HG03469 (cell line): Measurements from ENCODE around the gene XRCC1.

Source experiments
- ATAC-seq: cut with Tn5 transposase; IDR thresholded peaks from one replicate; pipeline ENCODE4 v1.9.1; 2021; ENCODE audit warnings: mild to moderate bottlenecking, moderate library complexity, moderate number of reproducible peaks; ENCODE audit not compliant: unreplicated experiment

XRCC1 gene

DNA sequence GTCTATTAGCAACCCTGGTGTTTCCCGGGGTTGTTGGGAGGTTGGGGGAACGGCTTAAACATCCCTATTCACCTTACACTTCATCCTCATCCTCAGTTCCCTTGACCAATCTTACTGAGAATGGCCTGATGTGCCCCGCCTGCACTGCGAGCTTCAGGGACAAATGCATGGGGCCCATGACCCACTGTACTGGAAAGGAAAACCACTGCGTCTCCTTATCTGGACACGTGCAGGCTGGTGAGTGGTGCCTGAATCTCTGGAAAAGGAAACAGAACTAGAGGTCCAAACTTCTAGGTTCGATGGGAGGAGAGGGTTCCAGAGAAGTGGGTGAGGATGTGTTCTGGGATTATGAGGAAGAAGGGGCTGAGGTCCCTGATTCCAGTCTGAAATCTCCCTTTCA, 6.1 kb upstream of the XRCC1 start:
- no peak for ATAC-seq

DNA sequence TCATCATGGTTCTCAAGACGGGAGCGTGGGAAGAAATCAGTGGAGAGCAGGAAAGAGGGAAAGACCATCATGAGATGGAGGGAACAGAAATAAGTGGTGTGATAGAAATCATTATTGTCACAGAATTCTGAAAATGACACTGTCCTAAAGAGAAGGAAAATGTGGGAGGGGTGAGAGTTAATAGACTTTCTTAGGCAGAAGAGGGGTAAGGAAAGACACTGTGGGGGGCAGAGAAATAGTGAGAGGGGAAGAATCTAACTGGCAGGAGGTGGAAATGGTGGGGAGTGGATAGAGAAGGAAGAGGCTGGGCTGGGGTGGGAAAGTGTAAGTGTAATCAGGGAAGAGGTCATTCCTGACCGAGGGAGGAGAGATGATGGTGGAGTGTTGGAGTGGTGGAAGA, 3.5 kb upstream of the XRCC1 start:
- no peak for ATAC-seq

- no peak for ATAC-seq
Observed at GRCh38 chr19:43575955-43576878, 890 bp upstream of the XRCC1 start.

DNA sequence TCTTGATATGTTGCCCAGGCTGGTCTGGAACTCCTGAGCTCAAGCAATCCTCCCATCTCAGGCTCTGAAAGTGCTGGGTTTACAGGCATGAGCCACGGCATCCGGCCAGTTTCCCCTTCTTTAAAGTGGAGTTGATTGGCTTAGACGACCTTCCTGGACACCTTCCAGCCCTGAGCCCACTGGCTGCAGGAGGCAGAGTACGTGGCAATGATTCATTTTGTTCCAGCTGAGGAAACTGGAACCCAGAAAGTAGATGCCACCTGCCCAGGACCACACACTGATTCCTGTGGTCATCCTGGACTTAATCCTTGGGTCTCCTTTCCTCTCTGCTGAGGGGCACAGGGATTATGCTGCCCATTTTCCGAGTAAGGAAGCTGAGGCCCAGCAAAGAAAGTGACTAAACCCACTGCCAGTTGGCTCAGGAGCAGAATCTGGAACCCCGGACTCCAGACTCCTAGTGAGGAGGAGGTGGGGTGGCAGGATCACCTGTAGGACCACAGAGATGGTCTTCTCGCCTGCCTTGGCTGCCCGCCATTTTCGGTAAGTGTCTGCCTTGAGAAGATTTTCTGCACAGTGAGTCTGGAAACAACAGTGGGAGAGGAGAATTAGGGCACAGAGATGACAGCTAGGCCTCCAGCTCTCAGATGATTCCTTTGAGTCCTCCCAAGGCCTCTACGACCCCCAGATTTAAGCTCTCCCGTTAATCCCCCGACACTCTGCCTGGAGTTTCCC, 737 bp downstream of the XRCC1 start:
- ATAC-seq: no peak

DNA sequence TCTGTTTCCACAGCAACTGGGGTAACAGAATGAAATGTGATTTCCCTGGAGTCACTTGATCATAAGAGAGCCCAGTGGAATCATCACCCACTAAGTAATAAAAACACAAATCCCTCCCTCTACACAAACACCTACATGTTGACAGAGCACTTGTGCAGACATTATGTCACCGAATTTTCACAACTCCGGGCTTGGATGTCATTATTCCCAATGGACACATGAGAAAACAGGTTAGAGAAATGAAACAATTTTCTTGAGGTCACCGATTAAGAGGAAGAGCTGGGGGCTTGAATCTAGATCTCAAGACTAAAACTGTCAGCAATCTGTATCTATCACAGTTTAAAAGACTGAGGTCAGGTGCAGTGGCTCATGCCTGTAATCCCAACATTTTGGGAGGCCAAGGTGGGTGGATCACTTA, 3.1 kb downstream of the XRCC1 start:
- ATAC-seq: no peak

- ATAC-seq: no peak
Observed at GRCh38 chr19:43570174-43570791, 5.0 kb downstream of the XRCC1 start.

GRCh38 chr19:43569657-43570056, 5.7 kb downstream of the XRCC1 start:
- no peak for ATAC-seq

- no peak for ATAC-seq
Observed at GRCh38 chr19:43564800-43565199, 10.5 kb downstream of the XRCC1 start.

DNA sequence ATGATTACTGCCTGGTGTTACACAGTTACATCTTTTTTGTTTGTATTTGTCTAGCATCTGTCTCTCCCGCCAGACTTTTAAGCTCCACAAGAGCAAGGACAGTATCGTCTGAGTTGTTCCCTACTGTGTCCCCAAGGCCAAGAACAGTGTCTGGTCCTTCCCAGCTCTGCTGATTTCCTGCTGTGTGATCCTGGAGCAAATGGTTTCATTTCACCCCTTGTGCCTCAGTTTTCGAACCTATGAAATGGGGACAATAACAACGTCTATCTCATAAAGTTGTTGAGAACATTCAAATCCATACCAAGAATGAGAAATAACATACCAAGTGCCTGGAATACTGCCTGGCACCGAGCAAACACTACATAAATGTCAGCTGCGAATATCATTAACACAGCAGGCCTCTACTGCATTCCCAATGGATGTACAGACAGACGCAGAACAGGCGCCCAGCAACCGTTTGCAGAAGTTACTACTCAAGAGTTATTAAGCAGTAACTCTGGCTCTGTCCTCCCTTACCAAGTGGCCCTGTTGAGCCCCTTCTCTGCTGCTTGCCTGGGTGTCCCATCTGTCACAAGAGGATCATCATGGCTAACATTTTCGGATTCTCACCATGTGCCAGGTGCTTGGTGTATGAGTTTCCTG, 11.4 kb downstream of the XRCC1 start:
- no peak for ATAC-seq

GRCh38 chr19:43562698-43563241, 12.6 kb downstream of the XRCC1 start:
- ATAC-seq: peak; percentile 75

GRCh38 chr19:43562226-43562697, 13.1 kb downstream of the XRCC1 start:
- no peak for ATAC-seq

- ATAC-seq: no peak
Observed at GRCh38 chr19:43561139-43561970, 14.0 kb downstream of the XRCC1 start.

DNA sequence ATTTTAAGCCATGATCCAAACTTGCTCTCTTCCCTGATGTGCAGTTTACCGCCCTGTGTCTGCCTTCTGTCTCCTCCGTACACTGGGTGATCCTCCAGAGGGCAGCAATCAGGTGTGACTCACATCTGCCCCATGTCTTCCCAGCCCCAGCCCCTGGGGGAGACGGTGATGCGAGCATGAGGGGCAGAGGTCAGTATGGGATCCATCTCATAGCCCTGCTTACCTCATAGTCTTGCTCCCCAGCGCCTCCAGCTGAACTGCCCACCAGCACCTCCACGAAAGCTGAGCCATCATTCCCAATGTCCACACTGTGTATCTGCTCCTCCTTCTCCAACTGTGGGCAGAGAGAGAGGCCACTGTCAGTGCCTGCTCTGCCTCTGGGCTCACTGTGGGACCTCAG, 14.6 kb downstream of the XRCC1 start:
- ATAC-seq: no peak

DNA sequence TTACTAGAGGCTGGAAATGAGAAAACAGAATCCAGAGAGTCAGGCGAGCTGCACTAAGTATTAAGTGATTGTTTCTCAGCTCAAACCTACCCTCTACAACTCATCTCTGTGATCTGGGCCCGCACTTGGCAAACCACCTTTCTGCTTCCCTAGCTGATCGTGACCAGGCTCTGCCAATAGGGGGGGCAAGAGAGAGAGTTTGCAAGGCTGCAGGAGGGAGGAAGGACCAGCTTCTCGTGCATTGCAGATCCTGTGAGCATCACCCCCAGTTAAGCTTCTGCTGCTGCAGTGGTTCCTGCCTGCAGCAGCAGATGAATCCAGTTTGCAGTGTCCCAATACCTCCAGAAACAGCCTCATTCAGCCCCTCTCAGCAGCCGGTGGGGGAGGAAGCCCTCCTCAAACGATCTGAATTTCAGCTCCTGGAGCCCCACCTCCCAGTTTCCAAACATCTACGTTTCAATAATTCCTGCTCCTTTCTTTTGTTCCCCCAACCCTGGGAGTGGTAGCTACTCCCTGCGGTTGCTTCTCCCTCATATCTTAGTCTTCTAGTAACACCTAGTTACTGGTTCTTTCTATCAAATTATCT, 20.0 kb downstream of the XRCC1 start:
- no peak for ATAC-seq

DNA sequence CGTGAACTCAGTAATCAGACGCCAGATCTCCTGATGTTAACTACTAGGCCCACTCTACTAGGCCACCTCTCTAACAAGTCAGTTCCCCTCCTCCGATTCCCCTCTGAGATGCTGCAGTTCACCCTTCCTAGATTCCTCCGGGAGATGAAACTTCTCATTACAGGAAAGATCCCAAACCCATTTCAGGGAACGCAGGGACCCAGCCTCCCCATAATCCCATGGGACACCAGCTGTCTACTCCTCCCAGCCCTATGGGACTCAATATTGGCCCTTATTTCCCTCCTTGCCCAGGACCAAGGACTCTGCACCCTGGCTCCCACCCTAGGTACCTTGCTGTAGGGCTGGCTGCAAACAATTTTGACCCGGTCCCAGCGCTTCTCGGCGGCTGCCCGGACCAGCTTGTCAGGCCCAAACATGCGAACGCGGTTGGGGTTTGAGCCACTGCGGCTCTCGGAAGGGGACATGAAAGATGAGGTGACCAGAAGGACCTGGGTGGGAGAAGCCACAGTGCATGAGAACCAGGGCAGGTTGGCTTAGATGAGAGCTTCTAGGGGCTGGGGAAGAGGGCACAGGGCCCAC, 20.9 kb downstream of the XRCC1 start:
- no peak for ATAC-seq

DNA sequence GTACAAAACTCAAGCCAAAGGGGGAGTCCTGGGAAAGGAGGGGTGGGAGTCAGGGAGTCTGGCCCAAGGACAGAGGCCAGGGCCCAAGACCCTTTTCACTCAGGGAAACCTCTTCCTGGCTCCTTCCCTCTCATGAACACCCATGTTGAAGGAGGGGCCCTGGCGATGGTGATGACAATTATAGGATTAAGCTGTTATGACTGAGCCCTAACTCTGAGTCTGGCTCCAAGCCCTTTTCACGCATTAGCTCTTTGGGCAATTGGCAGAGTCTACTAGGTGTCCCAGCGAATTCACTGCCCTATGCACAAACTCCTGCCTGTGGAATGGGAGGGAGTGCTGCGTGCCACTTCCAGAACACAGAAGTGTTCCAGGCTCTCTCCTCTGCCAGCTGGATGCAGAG, 21.7 kb downstream of the XRCC1 start:
- no peak for ATAC-seq

DNA sequence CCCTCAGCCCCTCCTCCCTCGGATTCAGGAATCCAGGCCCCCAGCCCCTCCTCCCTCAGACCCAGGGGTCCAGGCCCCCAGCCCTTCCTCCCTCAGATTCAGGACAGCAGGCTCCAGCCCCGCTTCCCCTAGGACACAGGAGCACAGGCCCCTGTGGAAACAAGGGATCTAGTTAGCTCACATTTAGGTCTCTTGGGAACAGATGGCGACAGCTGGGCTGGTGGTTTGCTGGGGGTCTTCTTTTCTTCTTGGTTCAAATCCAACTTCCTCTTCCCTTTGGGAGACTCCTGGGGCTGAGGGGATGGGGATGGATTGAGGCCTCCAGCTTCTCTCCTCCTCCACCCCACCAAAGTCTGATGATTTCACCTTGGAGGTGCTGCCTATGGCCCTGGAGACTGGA, 22.7 kb downstream of the XRCC1 start:
- ATAC-seq: no peak

GRCh38 chr19:43552198-43552450, 23.2 kb downstream of the XRCC1 start:
- no peak for ATAC-seq

- no peak for ATAC-seq
Observed at GRCh38 chr19:43551399-43552197, 23.7 kb downstream of the XRCC1 start.
